Mesendoderm (in vitro differentiated cells): ENCODE measurements around the gene PLAGL2.
A peak's percentile ranks its signal among the peaks of the same experiment; 100 is the strongest.

ENCODE experiments used
- DNase-seq: peaks from one replicate; pipeline ENCODE4 v3.0.0; 2013
- H2AK5ac ChIP-seq: 2 replicates; pipeline ENCODE4 v1.6.1; 2013; ENCODE audit warnings: low read length, inconsistent platforms
- H2BK120ac ChIP-seq: 2 replicates; pipeline ENCODE4 v1.6.1; 2013; ENCODE audit warnings: low read depth, mild to moderate bottlenecking, low read length, moderate library complexity, mixed read lengths
- H2BK15ac ChIP-seq: replicated peaks from 2 replicates; pipeline ENCODE4 v1.6.1; 2013; ENCODE audit warnings: low read depth, mild to moderate bottlenecking, moderate library complexity
- H2BK5ac ChIP-seq: 2 replicates; pipeline ENCODE4 v1.6.1; 2013; ENCODE audit warnings: low read length, inconsistent platforms
- H3K18ac ChIP-seq: 2 replicates; pipeline ENCODE4 v1.6.1; 2013; ENCODE audit warnings: mild to moderate bottlenecking, low read length, mixed read lengths
- H3K23ac ChIP-seq: one replicate; pipeline ENCODE4 v1.6.1; 2013; ENCODE audit warnings: low read length
- H3K27ac ChIP-seq: 2 replicates; pipeline ENCODE4 v1.5.1; 2013; ENCODE audit warnings: low read depth, mild to moderate bottlenecking, inconsistent platforms, low read length, moderate library complexity
- H3K27me3 ChIP-seq: 2 replicates; pipeline ENCODE4 v1.6.1; 2013; ENCODE audit warnings: low read length, control low read depth, mild to moderate bottlenecking, inconsistent platforms; ENCODE audit not compliant: insufficient read depth, poor library complexity
- H3K36me3 ChIP-seq: 2 replicates; pipeline ENCODE4 v1.6.1; 2013; ENCODE audit warnings: low read length, inconsistent platforms; ENCODE audit not compliant: control insufficient read depth, insufficient read depth
- H3K4ac ChIP-seq: one replicate; pipeline ENCODE4 v1.6.1; 2013; ENCODE audit warnings: low read depth, mild to moderate bottlenecking, low read length, moderate library complexity
- H3K4me1 ChIP-seq: 2 replicates; pipeline ENCODE4 v1.6.1; 2013; ENCODE audit warnings: low read depth, low read length, inconsistent platforms; ENCODE audit not compliant: control insufficient read depth
- H3K4me2 ChIP-seq: 2 replicates; pipeline ENCODE4 v1.6.1; 2013; ENCODE audit warnings: low read length
- H3K4me3 ChIP-seq: 2 replicates; pipeline ENCODE4 v1.5.1; 2013; ENCODE audit warnings: mild to moderate bottlenecking, low read length
- H3K56ac ChIP-seq: one replicate; pipeline ENCODE4 v1.6.1; 2013; ENCODE audit warnings: low read length
- H3K79me1 ChIP-seq: 2 replicates; pipeline ENCODE4 v1.6.1; 2013; ENCODE audit warnings: low read length, inconsistent platforms
- H3K79me2 ChIP-seq: 2 replicates; pipeline ENCODE4 v1.6.1; 2013; ENCODE audit warnings: mild to moderate bottlenecking, low read length; ENCODE audit not compliant: control insufficient read depth, insufficient read depth
- H3K9ac ChIP-seq: 2 replicates; pipeline ENCODE4 v1.6.1; 2013; ENCODE audit warnings: low read length, inconsistent platforms
- H4K5ac ChIP-seq: one replicate; pipeline ENCODE4 v1.6.1; 2013; ENCODE audit warnings: low read length
- H4K8ac ChIP-seq: one replicate; pipeline ENCODE4 v1.6.1; 2013; ENCODE audit warnings: low read depth, mild to moderate bottlenecking, control low read depth, low read length, moderate library complexity
- WGBS: extraction: QIAGEN DNeasy Blood & Tissue Kit; methylation state at CpG from one replicate; pipeline ENCODE4 v1.1.7; 2013; ENCODE audit warnings: low lambda C conversion rate, missing lambda C conversion rate; ENCODE audit not compliant: insufficient coverage; ENCODE audit errors: extremely low coverage; 5-methylcytosine and 5-hydroxymethylcytosine counted together

PLAGL2 gene

GRCh38 chr20:32209850-32210605, 2.5 kb upstream of the PLAGL2 start:
- Histone ChIP-seq H3K4me1 (peaks cover 3% of the 10 kb centered on the region), H3K4me2 (no peak overlapping the region), H2BK120ac (no peak overlapping the region), H4K5ac (no peak overlapping the region), H2BK15ac (no peak overlapping the region), H3K4me3 (no peak overlapping the region), H3K9ac (no peak overlapping the region), H3K23ac (no peak overlapping the region), H3K27me3 (no peaks in the 10 kb centered on the region), H3K36me3 (peaks cover 2% of the 10 kb centered on the region), H2BK5ac (no peak overlapping the region), H2AK5ac (no peak overlapping the region), H3K56ac (no peak overlapping the region), H3K79me1 (peaks cover 18% of the 10 kb centered on the region), H3K18ac (no peak overlapping the region), H3K27ac (no peak overlapping the region), H4K8ac (no peak overlapping the region), H3K4ac (no peak overlapping the region), H3K79me2 (peaks cover 31% of the 10 kb centered on the region)
- WGBS: no CpG with 5 or more reads among the region's 9 CpGs
- no peak for DNase-seq

DNA sequence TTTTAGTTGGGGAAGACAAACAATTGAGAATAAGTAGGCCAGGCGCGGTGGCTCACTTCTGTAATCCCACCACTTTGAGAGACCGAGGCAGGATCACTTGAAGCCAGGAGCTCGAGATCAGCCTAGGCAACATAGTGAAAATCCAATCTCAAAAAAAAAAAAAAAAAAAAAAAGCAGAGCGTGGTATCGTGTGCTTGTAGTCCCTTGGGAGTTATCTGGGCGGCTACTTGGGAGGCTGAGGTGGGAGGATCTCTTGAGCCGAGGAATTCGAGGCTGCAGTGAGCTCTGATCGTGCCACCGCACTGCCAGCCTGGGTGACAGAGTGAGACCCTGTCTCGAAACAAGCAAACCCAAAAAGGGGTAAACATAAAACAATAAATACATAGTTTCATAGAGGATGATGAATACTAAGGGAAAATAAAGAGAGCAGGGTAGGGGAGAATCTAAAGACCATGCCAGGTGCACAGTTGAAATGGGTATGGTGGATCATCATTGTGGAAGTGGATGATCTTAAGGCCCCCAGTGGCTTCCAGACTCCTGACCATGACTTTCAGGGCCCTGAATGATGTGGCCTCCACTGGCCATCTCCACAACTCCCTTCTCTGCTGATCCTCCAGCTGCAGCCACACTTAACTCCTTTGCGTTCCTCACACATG, 1.1 kb upstream of the PLAGL2 start:
- H3K18ac ChIP-seq: no peak overlapping the region
- H3K4me1 ChIP-seq: peaks cover 7% of the 10 kb centered on the region
- no peak for DNase-seq
- H3K4me2 ChIP-seq: peak overlapping the region; percentile 84
- no peak overlapping the region for H4K5ac ChIP-seq
- H2BK5ac ChIP-seq: no peak overlapping the region
- peak overlapping the region; percentile 76 for H3K4me3 ChIP-seq
- peak overlapping the region; percentile 91 for H3K56ac ChIP-seq
- H3K79me2 ChIP-seq: peaks cover 44% of the 10 kb centered on the region
- H3K4ac ChIP-seq: peak overlapping the region; percentile 86
- H3K9ac ChIP-seq: peak overlapping the region; percentile 87
- peaks cover 2% of the 10 kb centered on the region for H3K36me3 ChIP-seq
- H4K8ac ChIP-seq: no peak overlapping the region
- no peaks in the 10 kb centered on the region for H3K27me3 ChIP-seq
- peaks cover 24% of the 10 kb centered on the region for H3K79me1 ChIP-seq
- no peak overlapping the region for H3K27ac ChIP-seq
- H2AK5ac ChIP-seq: no peak overlapping the region
- H2BK15ac ChIP-seq: no peak overlapping the region
- WGBS: no CpG with 5 or more reads among the region's 13 CpGs
- H2BK120ac ChIP-seq: no peak overlapping the region
- no peak overlapping the region for H3K23ac ChIP-seq

DNA sequence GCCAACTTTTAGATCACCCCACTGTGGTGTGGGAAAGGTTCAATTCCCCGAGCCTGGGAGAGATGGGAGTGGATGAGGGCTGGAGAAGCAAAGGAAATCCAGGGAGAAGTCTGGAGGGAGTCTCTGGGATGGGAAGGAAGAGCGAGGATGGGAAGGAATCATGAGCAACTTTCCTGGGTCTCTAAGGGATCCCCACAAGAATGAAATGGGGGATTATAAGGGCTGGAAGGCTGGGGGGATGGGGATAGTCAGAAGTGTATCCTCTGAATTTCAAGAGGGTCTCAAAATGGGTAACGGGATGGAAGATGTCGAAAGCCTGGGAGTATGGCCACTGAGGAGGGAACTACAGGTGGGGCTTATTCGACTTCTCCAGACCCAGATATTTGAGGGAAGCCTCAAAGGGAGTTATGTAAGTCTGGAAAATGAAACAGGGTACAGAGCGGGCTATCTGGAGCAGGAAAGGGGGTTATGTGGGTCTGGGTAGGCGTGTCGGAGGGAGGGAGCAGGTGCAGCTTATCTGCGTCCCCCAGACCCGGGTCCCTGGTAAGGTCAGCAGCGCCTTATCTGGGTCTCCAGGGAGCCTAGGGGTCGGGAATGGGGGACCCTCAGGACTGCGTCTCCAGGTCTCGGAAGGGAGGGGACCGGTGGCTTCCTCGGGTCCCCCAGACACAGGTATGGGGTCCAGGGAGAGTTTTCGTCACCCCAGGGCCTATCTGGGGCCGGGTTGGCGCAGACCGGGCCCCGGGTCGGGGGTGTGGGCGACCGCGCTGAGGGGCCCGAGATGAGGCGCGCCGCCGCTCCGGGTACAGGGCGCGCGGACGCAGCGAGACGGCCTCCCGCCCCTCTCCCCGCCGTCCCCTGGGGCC, 550 bp downstream of the PLAGL2 start:
- WGBS: no CpG with 5 or more reads among the region's 40 CpGs

GRCh38 chr20:32205843-32206759, 1.4 kb downstream of the PLAGL2 start:
- WGBS: no CpG with 5 or more reads among the region's 8 CpGs
- Histone ChIP-seq H4K5ac (no peak overlapping the region), H3K4me1 (peaks cover 7% of the 10 kb centered on the region), H3K36me3 (peaks cover 2% of the 10 kb centered on the region), H3K9ac (peak overlapping the region; percentile 89), H3K79me1 (peaks cover 35% of the 10 kb centered on the region), H3K4ac (no peak overlapping the region), H3K27me3 (no peaks in the 10 kb centered on the region), H3K56ac (peak overlapping the region; percentile 90), H4K8ac (no peak overlapping the region), H3K4me2 (peak overlapping the region; percentile 91), H2AK5ac (no peak overlapping the region), H3K18ac (no peak overlapping the region), H2BK120ac (no peak overlapping the region), H3K4me3 (peak overlapping the region; percentile 89), H2BK15ac (no peak overlapping the region), H3K79me2 (peaks cover 62% of the 10 kb centered on the region), H3K23ac (no peak overlapping the region), H3K27ac (no peak overlapping the region), H2BK5ac (no peak overlapping the region)
- DNase-seq: no peak

More for the DNA sequence above, 550 bp downstream of the PLAGL2 start:
- Histone ChIP-seq H2AK5ac (no peak overlapping the region), H3K4me3 (peak overlapping the region; percentile 89), H3K56ac (peak overlapping the region; percentile 90), H3K4me2 (peak overlapping the region; percentile 91), H3K18ac (peak overlapping the region; percentile 97), H4K8ac (peak overlapping the region; percentile 7), H3K23ac (no peak overlapping the region), H4K5ac (no peak overlapping the region), H3K27ac (peak overlapping the region; percentile 55), H2BK120ac (peak overlapping the region; percentile 33), H2BK15ac (no peak overlapping the region), H3K36me3 (peaks cover 2% of the 10 kb centered on the region), H3K79me2 (peaks cover 57% of the 10 kb centered on the region), H3K4me1 (peaks cover 7% of the 10 kb centered on the region), H3K9ac (peak overlapping the region; percentile 89), H2BK5ac (peak overlapping the region; percentile 17), H3K4ac (peak overlapping the region; percentile 89), H3K27me3 (no peaks in the 10 kb centered on the region), H3K79me1 (peaks cover 30% of the 10 kb centered on the region)
- DNase-seq: no peak
